HepG2 (cell line): ENCODE results near the gene PLPPR2. TPM values are rescaled to one million over a fixed set of nuclear protein-coding genes. Genes with fewer than 3 reads are reported as not detected.

Experiments
- AGO2 ChIP-seq: fragments of 200-400 bp; formaldehyde crosslinking; optimal IDR thresholded peaks from 2 replicates; pipeline ENCODE3; 2017; ENCODE audit warnings: mild to moderate bottlenecking, low read depth, low read length, moderate library complexity
- CBX5 ChIP-seq: sonication (generic); formaldehyde crosslinking; IDR thresholded peaks from 2 replicates; pipeline ENCODE4 v1.4.0; 2020; ENCODE audit warnings: missing genetic modification reagents, borderline replicate concordance
- CEBPB ChIP-seq: IDR thresholded peaks from 2 replicates; pipeline ENCODE4 v1.6.1; 2011; ENCODE audit warnings: low read depth, low read length, improper control_type of control experiment, borderline replicate concordance
- CHCHD3 ChIP-seq: sonication (generic); formaldehyde crosslinking; IDR thresholded peaks from 2 replicates; pipeline ENCODE4 v1.8.0; 2022; ENCODE audit warnings: mild to moderate bottlenecking, missing genetic modification reagents, moderate library complexity
- FOXP1 ChIP-seq, 2 experiments: fragments of 450-650 bp in 1 of 2; IDR thresholded peaks; 2 replicates each; pipeline ENCODE4 v1.6.1; 2017 to 2018; ENCODE audit warnings: antibody characterized with exemption in 1 of 2
- HOXD1 ChIP-seq: sonication (generic); formaldehyde crosslinking; IDR thresholded peaks from 2 replicates; pipeline ENCODE4 v1.5.0; 2020; ENCODE audit warnings: missing genetic modification reagents
- IRF2 ChIP-seq: IDR thresholded peaks from 2 replicates; pipeline ENCODE4 v1.6.1; 2018; ENCODE audit warnings: missing genetic modification reagents, missing compliant biosample characterization
- MED1 ChIP-seq: sonication (generic); formaldehyde crosslinking; IDR thresholded peaks from 2 replicates; pipeline ENCODE4 v1.4.0; 2020; ENCODE audit warnings: missing genetic modification reagents
- NR1H2 ChIP-seq: sonication (generic); formaldehyde crosslinking; IDR thresholded peaks from 2 replicates; pipeline ENCODE4 v1.8.1; 2022; ENCODE audit warnings: low read depth, missing genetic modification reagents, borderline replicate concordance
- SUZ12 ChIP-seq: fragments of 150-350 bp; IDR thresholded peaks from 2 replicates; pipeline ENCODE4 v1.6.1; 2014; ENCODE audit warnings: low read depth, low read length
- ZFP36L2 ChIP-seq: sonication (generic); formaldehyde crosslinking; IDR thresholded peaks from 2 replicates; pipeline ENCODE4 v1.4.0; 2020; ENCODE audit warnings: missing genetic modification reagents
- ZNF3 ChIP-seq: IDR thresholded peaks from 2 replicates; pipeline ENCODE4 v1.7.0; 2017; ENCODE audit warnings: inconsistent platforms
- ZNF660 ChIP-seq: sonication (generic); formaldehyde crosslinking; IDR thresholded peaks from 2 replicates; pipeline ENCODE4 v1.5.1; 2020; ENCODE audit warnings: mild to moderate bottlenecking, low read depth, missing genetic modification reagents, borderline replicate concordance
- ZNF713 ChIP-seq: sonication (generic); formaldehyde crosslinking; IDR thresholded peaks from 2 replicates; pipeline ENCODE4 v1.4.0; 2020; ENCODE audit warnings: mild to moderate bottlenecking, missing genetic modification reagents
- ZNF746 ChIP-seq: sonication (generic); formaldehyde crosslinking; IDR thresholded peaks from 2 replicates; pipeline ENCODE4 v1.8.0; 2022; ENCODE audit warnings: mild to moderate bottlenecking, missing genetic modification reagents
- polyA plus RNA-seq, 8 experiments: library from polyadenylated mRNA; depleted of rRNA in 3 of 8; stranded (reverse) in 7 of 8; unstranded in 1 of 8; fragments of >200 nt; fragmentation: Illumina TruSeq in 4 of 8; extraction: Trizol in 4 of 8; gene quantifications; 2 replicates each; pipeline versions ENCODE4 v1.2.1 to v1.2.3, GENCODE V29; 2011 to 2016; ENCODE audit warnings: low read depth in 4 of 8, missing spikeins in 1 of 8, mixed read lengths in 1 of 8; ENCODE audit not compliant: insufficient read depth in 1 of 8
- total RNA-seq, 5 experiments: library from RNA; depleted of rRNA; stranded (reverse); fragments of >200 nt; fragmentation: Illumina TruSeq; extraction: Trizol; gene quantifications; 2 replicates each; pipeline ENCODE4 v1.2.3, GENCODE V29; 2016; ENCODE audit warnings: low read depth in 1 of 5
- TF ChIP-seq, protein P1 (sequence below): sonication (generic); formaldehyde crosslinking; IDR thresholded peaks from 2 replicates; pipeline ENCODE4 v1.5.0; 2020; ENCODE audit warnings: mild to moderate bottlenecking, missing genetic modification reagents, borderline replicate concordance
- TF ChIP-seq, protein P2 (sequence below): sonication (generic); formaldehyde crosslinking; IDR thresholded peaks from 2 replicates; pipeline ENCODE4 v1.5.1; 2020; ENCODE audit warnings: mild to moderate bottlenecking, missing genetic modification reagents, borderline replicate concordance

PLPPR2 gene
- total and polyA plus RNA-seq, 2 of the 13 experiments (the other 11 are each of a cell fraction or from before 2014, with no cell fraction given) = 1.5 to 2.1 TPM

DNA sequence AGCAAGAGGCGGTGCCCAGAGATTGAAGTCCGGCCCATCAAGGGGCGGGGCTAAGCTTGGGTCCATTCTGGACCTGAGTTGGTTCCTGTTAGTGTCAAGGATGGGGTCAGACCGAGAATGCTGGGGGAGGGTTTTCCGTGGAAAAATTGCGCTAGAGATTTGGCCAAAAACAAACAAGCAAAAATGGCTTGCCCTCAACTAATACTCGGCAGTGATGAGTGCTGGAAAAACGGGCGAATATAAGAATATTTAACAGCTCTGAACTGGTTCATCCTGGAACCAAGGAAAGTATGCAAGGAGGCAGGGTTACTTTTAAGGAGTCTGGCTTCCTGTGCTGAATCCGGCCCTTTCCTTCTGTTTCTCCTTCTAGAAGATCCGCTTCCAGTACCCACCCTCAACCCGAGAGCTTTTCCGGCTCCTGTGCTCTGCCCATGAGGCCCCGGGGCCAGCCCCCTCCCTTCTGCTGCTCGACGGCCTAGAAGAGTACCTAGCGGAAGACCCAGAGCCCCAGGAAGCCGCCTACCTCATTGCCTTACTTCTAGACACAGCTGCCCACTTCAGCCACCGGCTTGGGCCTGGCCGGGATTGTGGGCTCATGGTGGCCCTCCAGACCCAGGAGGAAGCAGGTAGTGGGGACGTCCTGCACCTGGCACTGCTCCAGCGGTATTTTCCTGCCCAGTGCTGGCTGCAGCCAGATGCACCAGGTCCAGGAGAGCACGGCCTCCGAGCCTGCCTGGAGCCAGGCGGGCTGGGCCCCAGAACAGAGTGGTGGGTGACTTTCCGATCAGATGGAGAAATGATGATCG lies 20.1 kb downstream of the PLPPR2 start (continued):
- TF ChIP-seq, protein P1, sequence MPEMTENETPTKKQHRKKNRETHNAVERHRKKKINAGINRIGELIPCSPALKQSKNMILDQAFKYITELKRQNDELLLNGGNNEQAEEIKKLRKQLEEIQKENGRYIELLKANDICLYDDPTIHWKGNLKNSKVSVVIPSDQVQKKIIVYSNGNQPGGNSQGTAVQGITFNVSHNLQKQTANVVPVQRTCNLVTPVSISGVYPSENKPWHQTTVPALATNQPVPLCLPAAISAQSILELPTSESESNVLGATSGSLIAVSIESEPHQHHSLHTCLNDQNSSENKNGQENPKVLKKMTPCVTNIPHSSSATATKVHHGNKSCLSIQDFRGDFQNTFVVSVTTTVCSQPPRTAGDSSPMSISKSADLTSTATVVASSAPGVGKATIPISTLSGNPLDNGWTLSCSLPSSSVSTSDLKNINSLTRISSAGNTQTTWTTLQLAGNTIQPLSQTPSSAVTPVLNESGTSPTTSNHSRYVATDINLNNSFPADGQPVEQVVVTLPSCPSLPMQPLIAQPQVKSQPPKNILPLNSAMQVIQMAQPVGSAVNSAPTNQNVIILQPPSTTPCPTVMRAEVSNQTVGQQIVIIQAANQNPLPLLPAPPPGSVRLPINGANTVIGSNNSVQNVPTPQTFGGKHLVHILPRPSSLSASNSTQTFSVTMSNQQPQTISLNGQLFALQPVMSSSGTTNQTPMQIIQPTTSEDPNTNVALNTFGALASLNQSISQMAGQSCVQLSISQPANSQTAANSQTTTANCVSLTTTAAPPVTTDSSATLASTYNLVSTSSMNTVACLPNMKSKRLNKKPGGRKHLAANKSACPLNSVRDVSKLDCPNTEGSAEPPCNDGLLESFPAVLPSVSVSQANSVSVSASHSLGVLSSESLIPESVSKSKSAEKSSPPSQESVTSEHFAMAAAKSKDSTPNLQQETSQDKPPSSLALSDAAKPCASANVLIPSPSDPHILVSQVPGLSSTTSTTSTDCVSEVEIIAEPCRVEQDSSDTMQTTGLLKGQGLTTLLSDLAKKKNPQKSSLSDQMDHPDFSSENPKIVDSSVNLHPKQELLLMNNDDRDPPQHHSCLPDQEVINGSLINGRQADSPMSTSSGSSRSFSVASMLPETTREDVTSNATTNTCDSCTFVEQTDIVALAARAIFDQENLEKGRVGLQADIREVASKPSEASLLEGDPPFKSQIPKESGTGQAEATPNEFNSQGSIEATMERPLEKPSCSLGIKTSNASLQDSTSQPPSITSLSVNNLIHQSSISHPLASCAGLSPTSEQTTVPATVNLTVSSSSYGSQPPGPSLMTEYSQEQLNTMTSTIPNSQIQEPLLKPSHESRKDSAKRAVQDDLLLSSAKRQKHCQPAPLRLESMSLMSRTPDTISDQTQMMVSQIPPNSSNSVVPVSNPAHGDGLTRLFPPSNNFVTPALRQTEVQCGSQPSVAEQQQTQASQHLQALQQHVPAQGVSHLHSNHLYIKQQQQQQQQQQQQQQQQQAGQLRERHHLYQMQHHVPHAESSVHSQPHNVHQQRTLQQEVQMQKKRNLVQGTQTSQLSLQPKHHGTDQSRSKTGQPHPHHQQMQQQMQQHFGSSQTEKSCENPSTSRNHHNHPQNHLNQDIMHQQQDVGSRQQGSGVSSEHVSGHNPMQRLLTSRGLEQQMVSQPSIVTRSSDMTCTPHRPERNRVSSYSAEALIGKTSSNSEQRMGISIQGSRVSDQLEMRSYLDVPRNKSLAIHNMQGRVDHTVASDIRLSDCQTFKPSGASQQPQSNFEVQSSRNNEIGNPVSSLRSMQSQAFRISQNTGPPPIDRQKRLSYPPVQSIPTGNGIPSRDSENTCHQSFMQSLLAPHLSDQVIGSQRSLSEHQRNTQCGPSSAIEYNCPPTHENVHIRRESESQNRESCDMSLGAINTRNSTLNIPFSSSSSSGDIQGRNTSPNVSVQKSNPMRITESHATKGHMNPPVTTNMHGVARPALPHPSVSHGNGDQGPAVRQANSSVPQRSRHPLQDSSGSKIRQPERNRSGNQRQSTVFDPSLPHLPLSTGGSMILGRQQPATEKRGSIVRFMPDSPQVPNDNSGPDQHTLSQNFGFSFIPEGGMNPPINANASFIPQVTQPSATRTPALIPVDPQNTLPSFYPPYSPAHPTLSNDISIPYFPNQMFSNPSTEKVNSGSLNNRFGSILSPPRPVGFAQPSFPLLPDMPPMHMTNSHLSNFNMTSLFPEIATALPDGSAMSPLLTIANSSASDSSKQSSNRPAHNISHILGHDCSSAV (CRISPR knock-in tag) = no peak
- TF ChIP-seq CEBPB (no peak), CHCHD3 (CRISPR knock-in tag) (no peak), ZNF660 (CRISPR knock-in tag) (no peak; the same call in 1 of the 2 replicates), HOXD1 (CRISPR knock-in tag) (no peak), FOXP1 (IDR thresholded peaks at IDR 0.05) (no peak), FOXP1 (CRISPR knock-in tag; IDR thresholded peaks at IDR 0.05) (no peak), ZFP36L2 (CRISPR knock-in tag) (no peak), MED1 (CRISPR knock-in tag) (no peak), ZNF746 (CRISPR knock-in tag) (no peak), ZNF3 (CRISPR knock-in tag) (no peak), SUZ12 (no peak), AGO2 (peak; percentile 58), ZNF713 (CRISPR knock-in tag) (no peak), CBX5 (no peak; the same call in 1 of the 2 replicates), IRF2 (CRISPR knock-in tag) (no peak), NR1H2 (CRISPR knock-in tag) (no peak)
- TF ChIP-seq, protein P2, sequence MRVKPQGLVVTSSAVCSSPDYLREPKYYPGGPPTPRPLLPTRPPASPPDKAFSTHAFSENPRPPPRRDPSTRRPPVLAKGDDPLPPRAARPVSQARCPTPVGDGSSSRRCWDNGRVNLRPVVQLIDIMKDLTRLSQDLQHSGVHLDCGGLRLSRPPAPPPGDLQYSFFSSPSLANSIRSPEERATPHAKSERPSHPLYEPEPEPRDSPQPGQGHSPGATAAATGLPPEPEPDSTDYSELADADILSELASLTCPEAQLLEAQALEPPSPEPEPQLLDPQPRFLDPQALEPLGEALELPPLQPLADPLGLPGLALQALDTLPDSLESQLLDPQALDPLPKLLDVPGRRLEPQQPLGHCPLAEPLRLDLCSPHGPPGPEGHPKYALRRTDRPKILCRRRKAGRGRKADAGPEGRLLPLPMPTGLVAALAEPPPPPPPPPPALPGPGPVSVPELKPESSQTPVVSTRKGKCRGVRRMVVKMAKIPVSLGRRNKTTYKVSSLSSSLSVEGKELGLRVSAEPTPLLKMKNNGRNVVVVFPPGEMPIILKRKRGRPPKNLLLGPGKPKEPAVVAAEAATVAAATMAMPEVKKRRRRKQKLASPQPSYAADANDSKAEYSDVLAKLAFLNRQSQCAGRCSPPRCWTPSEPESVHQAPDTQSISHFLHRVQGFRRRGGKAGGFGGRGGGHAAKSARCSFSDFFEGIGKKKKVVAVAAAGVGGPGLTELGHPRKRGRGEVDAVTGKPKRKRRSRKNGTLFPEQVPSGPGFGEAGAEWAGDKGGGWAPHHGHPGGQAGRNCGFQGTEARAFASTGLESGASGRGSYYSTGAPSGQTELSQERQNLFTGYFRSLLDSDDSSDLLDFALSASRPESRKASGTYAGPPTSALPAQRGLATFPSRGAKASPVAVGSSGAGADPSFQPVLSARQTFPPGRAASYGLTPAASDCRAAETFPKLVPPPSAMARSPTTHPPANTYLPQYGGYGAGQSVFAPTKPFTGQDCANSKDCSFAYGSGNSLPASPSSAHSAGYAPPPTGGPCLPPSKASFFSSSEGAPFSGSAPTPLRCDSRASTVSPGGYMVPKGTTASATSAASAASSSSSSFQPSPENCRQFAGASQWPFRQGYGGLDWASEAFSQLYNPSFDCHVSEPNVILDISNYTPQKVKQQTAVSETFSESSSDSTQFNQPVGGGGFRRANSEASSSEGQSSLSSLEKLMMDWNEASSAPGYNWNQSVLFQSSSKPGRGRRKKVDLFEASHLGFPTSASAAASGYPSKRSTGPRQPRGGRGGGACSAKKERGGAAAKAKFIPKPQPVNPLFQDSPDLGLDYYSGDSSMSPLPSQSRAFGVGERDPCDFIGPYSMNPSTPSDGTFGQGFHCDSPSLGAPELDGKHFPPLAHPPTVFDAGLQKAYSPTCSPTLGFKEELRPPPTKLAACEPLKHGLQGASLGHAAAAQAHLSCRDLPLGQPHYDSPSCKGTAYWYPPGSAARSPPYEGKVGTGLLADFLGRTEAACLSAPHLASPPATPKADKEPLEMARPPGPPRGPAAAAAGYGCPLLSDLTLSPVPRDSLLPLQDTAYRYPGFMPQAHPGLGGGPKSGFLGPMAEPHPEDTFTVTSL (CRISPR knock-in tag) = no peak
